Peyer's patch (tissue), 4 donors: Measurements from ENCODE around the gene ATP6V0D1. TPM values are rescaled to one million over a fixed set of nuclear protein-coding genes. Genes with fewer than 3 reads are reported as not detected.

Source experiments
- DNase-seq, 3 donors: peaks; one replicate each; pipeline ENCODE4 v3.0.0-alpha.2; 2017 to 2019
- H3K27ac ChIP-seq, 4 donors: fragments of 200-600 bp; sonication (generic); one replicate each; pipeline ENCODE4 v1.5.1; 2016 to 2019
- H3K27me3 ChIP-seq, 2 donors: fragments of 200-600 bp; sonication (generic); one replicate each; pipeline ENCODE4 v1.5.1; 2019
- H3K36me3 ChIP-seq, 3 donors: fragments of 200-600 bp; sonication (generic); one replicate each; pipeline ENCODE4 v1.5.1; 2016 to 2019
- H3K4me1 ChIP-seq, 4 donors: fragments of 200-600 bp; sonication (generic); one replicate each; pipeline ENCODE4 v1.5.1; 2016 to 2019
- H3K4me3 ChIP-seq, 4 donors: fragments of 200-600 bp; sonication (generic); 1 replicate in 3 of 4; 2 replicates in 1 of 4; pipeline ENCODE4 v1.5.1; 2016 to 2019; ENCODE audit warnings: mild to moderate bottlenecking in 1 of 4
- H3K9me3 ChIP-seq, 4 donors: fragments of 200-600 bp; sonication (generic); one replicate each; pipeline ENCODE4 v1.5.1; 2016 to 2019; ENCODE audit warnings: mild to moderate bottlenecking in 1 of 4
- CTCF ChIP-seq, 6 experiments: fragments of 450-650 bp in 4 of 6; fragments of 200-600 bp in 2 of 6; sonication (generic) in 1 of 6; IDR thresholded peaks; one replicate each; pipeline ENCODE4 v1.5.1; 2017 to 2019; ENCODE audit warnings: antibody characterized with exemption in 6 of 6, mild to moderate bottlenecking in 3 of 6, moderate library complexity in 1 of 6
- POLR2A ChIP-seq, 2 donors: fragments of 450-650 bp; IDR thresholded peaks; one replicate each; pipeline ENCODE4 v1.5.1; 2017; ENCODE audit warnings: antibody characterized with exemption in 2 of 2, mild to moderate bottlenecking in 2 of 2, moderate library complexity in 2 of 2
- total RNA-seq, 4 donors: library from RNA; depleted of rRNA; stranded (reverse); fragments of >200 nt; gene quantifications; one replicate each; pipeline ENCODE4 v1.1.0, GENCODE V29; 2016

ATP6V0D1 gene
- total RNA-seq, 4 donors from 2014 or later, result 131 to 223 (median 202) TPM

DNA sequence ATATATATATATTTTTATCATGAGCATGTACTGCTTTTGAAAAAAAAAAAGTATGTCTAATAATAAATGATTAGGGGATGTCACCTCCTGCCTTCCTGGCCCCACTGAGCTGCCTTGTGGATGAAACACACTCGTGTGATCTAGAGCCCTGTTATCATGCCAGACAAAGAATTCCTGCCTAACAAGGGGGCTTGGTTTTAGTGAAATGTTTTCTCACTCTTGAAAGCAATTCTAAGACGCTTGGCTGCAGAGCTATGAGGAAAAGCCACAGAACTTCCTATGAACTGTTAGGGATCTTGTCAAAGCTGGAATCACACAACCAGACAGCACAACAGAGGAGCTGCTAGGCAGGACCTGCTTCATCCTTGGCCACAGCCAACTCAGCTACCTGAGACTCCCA lies 68.7 kb downstream of the ATP6V0D1 start:
- H3K4me1 ChIP-seq, result peaks cover 6 to 25% (median 7%) of the 10 kb centered on the region in 4 donors
- no peak overlapping the region for H3K27ac ChIP-seq
- H3K36me3 ChIP-seq, result no peaks in the 10 kb centered on the region
- no peak overlapping the region for H3K4me3 ChIP-seq
- TF ChIP-seq POLR2A (IDR thresholded peaks at IDR 0.05), result no peak
- no peak for TF ChIP-seq CTCF (IDR thresholded peaks at IDR 0.05)
- no peaks in the 10 kb centered on the region for H3K27me3 ChIP-seq
- H3K9me3 ChIP-seq, result no peaks in the 10 kb centered on the region
- no peak for DNase-seq

GRCh38 chr16:67411339-67411738 lies 69.6 kb downstream of the ATP6V0D1 start:
- no peaks in the 10 kb centered on the region for H3K36me3 ChIP-seq
- no peaks in the 10 kb centered on the region for H3K27me3 ChIP-seq
- TF ChIP-seq POLR2A (IDR thresholded peaks at IDR 0.05) (no peak), CTCF (IDR thresholded peaks at IDR 0.05) (no peak)
- no peaks in the 10 kb centered on the region for H3K9me3 ChIP-seq
- H3K4me1 ChIP-seq, result peaks cover 3 to 17% (median 5%) of the 10 kb centered on the region in 4 donors
- no peak overlapping the region for H3K4me3 ChIP-seq
- H3K27ac ChIP-seq, result no peak overlapping the region
- no peak for DNase-seq

DNA sequence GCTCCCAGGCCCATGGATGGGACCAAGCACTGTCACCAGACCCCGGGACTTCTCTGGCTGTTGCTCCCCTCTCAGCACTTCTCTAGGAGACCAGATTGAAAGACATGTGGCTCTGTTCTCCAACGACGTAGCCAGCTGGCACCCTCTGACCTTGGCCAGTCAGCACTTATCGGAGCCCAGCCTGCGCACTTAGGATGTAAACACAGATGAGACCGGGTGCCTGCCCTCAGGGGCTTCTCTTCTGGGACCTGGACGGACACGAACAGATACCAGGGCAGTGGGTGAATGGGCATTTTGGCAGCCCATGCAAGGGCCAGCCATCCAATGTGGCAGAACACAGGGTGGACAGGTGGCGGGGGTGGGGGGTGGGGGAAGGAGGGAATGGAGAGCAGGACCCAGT lies 71.3 kb downstream of the ATP6V0D1 start:
- no peaks in the 10 kb centered on the region for H3K9me3 ChIP-seq
- no peaks in the 10 kb centered on the region for H3K36me3 ChIP-seq
- H3K4me3 ChIP-seq, result no peak overlapping the region
- H3K27me3 ChIP-seq, result no peaks in the 10 kb centered on the region
- TF ChIP-seq POLR2A (IDR thresholded peaks at IDR 0.05) (no peak), CTCF (IDR thresholded peaks at IDR 0.05) (no peak)
- peaks cover 0 to 8% (median 0%) of the 10 kb centered on the region in 4 donors for H3K4me1 ChIP-seq
- DNase-seq, result no peak
- no peak overlapping the region for H3K27ac ChIP-seq

DNA sequence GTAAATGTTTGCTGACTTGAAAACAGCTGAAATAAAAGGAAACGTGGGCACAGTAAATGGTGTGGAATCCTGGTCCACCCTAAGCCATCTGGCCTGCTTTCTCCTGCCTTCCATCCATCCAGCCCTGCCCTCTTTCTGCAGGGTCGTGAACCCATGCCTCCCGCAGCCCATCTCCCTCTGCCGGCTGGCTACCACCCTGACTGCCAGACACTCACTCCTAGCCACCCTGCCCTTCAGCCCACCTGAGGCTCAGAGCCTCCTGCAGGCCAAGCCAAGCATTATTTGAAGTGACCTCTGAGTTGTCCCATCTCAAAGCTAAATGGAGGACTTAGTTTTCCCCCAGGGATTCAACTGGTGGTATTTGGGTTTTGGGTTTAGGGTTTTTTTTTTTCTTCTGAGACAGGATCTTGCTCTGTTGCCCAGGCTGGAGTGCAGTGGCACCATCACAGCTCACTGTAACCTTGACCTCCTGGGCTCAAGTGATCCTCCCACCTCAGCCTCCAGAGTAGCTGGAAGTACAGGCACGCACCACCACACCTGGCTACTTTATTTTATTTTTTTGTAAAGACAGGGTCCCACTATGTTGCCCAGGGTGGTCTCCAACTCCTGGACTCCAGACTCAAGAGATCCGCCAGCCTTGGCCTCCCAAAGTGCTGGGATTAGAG lies 73.0 kb downstream of the ATP6V0D1 start:
- H3K4me1 ChIP-seq, result peaks cover 0 to 7% (median 2%) of the 10 kb centered on the region in 4 donors
- H3K27me3 ChIP-seq, result no peaks in the 10 kb centered on the region
- no peak overlapping the region for H3K4me3 ChIP-seq
- DNase-seq, result no peak
- H3K36me3 ChIP-seq, result no peaks in the 10 kb centered on the region
- no peaks in the 10 kb centered on the region for H3K9me3 ChIP-seq
- no peak for TF ChIP-seq POLR2A (IDR thresholded peaks at IDR 0.05)
- TF ChIP-seq CTCF (IDR thresholded peaks at IDR 0.05), result no peak
- H3K27ac ChIP-seq, result no peak overlapping the region

- DNase-seq, result no peak
- no peaks in the 10 kb centered on the region for H3K27me3 ChIP-seq
- TF ChIP-seq CTCF (IDR thresholded peaks at IDR 0.05) (no peak), POLR2A (IDR thresholded peaks at IDR 0.05) (no peak)
- H3K4me1 ChIP-seq, result peaks cover 0 to 7% (median 2%) of the 10 kb centered on the region in 4 donors
- peak overlapping the region in 2 of 4 donors; percentile 33 to 55 for H3K27ac ChIP-seq
- H3K36me3 ChIP-seq, result no peaks in the 10 kb centered on the region
- no peaks in the 10 kb centered on the region for H3K9me3 ChIP-seq
- no peak overlapping the region for H3K4me3 ChIP-seq
Measured at GRCh38 chr16:67407176-67407787, 73.7 kb downstream of the ATP6V0D1 start.
